TTC549 (cell line): ENCODE data around the gene RAC3.

ENCODE experiments used
- FAIRE-seq: peaks from 2 replicates; lab custom pipeline; 2012; peaks lifted over from hg19 to GRCh38; lab: Jason Lieb, UNC

Gene RAC3

DNA sequence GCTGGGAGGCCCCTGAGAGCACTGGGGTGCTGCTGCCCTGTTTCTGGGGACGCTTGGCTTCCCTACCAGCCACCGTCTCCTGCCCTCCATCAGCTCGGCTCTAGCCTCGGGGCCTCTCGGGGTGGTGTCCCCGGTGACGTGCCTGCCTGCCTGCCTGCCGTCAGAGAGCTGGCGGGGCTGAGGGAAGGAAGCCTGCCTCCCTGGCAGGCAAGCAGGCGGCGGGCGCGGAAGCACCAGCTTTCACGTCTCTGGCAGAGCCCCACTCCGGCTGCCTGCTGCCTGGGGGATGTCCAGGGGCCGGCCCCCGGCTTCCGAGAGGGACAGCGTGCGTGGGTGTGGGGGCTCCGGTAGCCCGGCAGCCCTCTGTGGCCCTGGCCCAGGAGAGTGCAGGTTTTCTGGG lies 18.1 kb upstream of the RAC3 start:
- FAIRE-seq, result no peak

DNA sequence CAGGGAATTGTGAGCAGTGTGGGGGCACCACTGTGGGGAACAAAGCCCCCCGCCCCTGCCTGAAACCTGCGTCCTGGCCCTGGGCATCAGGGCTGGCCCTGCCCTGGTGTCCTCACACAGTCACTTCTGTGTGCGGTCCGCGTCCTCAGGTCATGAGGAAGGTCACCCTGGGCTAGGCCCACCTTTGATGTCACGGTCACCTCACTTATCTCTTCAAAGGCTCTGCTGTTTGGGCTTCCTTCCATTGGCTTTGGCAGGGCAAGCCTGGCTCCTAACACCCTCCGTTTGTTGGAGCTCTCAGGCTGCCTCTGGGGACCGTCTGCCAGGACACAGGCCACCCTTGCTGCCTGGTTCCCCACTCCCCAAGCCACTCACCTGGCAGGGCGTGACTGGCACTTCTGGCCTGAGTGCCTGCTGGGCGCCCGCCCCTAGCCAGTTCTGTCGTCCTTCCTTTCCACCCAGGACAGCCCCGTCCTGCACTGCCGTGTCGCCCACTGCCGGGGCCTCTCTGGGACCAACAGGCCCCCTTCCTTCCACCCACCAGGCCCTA lies 17.6 kb upstream of the RAC3 start:
- FAIRE-seq, result no peak

DNA sequence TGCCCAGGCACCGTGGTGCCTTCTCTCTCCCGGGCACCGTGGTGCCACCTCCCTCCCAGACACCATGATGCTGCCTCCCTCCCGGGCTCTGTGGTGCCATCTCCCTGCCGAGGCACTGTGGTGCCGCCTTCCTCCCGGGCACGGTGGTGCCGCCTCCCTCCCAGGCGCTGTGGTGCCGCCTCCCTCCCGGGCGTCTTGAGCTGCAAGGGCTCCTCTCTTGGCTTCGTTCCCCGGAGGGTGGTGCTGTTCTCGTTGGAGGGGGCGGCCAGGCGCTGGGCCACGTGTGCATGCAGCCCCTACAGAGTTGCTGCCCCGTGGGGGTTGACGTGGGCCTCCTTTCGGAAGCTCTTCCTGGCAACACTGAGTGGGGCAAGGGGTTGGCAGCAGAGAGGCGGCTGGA lies 17.0 kb upstream of the RAC3 start:
- no peak for FAIRE-seq

DNA sequence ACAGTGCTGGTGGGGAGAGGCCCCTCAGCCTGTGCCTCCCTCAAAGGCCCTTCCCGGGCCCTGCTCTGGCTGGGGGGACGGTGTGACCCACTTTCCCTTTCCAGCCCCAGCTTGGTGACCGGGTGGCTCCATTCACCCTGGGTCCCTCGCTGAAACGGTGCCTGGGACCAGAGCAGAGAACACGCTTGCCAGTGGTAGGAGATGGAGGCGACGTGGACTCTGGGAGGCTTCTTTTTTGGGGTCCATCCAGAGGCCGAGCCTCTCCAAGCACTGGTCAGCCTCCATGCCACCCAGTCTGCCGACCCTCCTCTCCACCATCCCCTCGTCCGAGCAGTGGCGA lies 16.5 kb upstream of the RAC3 start:
- FAIRE-seq, result no peak

DNA sequence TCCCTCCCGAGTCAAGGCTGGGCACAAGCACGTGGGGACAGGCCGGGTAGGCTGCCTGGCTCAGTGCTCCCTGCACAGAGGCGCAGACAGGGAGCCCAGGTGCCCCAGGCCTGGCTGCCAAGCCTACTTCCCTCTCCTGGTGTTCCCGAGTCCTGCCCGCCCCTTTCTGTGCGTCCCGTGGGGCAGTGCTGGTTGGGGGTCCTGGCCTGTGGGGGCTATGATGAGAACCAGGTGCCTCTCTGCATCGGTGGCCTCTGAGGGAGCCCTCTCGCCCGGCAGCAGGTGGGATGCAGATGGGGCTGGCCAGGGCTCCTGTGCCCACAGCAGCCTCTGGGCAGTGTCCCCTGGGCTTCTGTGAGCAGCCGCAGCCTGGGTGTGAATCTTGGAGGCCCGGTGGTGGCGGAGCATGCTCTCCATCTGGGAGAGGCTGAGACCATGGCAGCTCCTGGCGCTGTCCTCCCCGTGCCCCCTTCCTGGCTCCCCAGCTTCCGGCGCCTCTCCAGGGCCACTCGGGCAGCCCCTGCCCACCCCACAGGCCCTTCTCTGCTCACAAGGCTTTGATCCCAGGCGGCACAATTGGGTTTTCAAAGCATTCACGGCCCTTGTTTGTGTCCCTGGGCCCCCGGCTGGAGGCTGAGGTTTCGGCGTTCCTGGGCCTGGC lies 16.0 kb upstream of the RAC3 start:
- no peak for FAIRE-seq

DNA sequence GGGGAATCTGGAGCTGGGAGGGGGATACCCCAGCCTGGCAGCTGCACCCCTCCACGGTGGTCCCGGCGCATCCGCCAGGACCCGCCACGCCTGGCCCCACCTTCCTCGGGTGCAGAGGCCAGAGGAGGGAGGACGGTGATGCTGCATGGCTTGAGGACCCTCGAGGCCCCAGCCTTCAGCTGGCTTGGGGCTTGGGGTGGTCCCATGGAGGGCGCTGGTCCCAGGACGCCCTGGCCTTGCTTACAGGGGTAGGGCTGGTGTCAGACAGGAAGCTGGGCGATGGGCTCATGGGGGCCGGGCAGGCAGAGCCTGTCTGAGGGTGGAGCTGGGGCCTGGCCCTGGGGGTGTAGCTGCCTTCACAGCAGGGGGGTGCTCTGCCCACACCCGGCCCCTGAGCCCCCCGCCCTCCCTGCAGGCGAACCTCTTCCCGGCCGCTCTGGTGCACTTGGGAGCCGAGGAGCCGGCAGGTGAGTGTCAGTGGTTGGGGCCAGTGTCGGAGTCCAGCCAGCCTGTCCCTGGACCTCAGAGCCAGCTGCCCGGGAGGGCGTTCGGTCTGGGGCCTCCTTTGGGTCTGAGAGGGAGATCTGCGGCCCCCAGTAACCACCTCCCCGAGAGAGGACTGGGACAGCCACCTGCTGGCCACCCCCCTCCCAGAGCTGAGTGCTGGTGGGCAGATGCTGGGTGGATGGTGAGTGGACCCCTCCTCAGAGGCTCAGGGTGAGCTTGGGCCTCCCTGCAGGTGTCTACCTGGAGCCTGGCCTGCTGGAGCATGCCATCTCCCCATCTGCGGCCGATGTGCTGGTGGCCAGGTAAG lies 15.2 kb upstream of the RAC3 start:
- no peak for FAIRE-seq

DNA sequence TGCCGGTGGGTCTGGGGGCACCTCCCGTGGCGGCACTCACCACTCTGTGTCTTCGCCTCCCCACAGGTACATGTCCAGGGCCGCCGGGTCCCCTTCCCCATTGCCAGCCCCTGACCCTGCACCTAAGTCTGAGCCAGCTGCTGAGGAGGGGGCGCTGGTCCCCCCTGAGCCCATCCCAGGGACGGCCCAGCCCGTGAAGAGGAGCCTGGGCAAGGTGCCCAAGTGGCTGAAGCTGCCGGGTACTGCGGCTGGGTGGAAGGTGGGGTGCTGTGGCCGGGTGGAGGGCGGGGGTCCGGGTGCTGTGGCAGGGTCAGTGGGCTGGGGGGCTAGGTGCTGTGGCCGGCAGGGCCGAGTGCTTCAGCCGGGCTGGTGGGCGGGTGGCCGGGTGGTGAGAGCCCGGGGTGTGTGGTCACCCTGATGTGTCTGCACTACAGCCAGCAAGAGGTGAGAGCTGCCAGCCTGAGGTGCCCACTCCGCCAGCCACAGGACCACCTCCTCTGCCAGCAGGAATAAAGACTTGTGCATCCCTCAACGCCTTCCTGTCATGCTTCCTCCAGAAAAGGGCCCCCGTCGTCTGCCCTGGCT lies 14.5 kb upstream of the RAC3 start:
- no peak for FAIRE-seq

DNA sequence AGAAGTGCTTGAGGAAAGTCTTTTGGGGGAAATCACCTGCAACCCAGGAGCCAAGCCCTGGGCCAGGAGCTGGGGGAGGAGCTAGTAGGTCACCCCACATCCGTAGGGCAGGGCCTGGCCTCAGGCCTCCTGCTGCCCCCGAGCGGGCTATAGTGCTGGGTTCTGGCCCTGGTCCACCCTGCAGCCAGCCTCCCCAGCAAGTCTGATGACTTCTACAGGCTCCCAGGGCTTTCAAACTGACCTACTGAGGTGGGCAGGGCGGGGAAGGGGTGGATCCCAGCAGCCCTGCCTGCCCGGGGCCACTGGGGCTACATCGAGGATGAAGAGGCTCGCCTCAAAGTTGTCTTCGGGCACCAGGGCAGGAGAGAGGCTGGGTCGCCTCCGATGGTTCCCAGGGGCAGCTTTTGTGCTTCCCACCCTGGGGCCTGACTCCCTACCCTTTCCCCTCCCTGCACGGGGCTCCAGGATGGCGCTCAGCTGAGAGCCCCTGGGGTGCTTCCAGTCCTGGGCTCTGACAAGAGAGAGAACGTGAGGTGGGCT lies 13.8 kb upstream of the RAC3 start:
- FAIRE-seq, result no peak

DNA sequence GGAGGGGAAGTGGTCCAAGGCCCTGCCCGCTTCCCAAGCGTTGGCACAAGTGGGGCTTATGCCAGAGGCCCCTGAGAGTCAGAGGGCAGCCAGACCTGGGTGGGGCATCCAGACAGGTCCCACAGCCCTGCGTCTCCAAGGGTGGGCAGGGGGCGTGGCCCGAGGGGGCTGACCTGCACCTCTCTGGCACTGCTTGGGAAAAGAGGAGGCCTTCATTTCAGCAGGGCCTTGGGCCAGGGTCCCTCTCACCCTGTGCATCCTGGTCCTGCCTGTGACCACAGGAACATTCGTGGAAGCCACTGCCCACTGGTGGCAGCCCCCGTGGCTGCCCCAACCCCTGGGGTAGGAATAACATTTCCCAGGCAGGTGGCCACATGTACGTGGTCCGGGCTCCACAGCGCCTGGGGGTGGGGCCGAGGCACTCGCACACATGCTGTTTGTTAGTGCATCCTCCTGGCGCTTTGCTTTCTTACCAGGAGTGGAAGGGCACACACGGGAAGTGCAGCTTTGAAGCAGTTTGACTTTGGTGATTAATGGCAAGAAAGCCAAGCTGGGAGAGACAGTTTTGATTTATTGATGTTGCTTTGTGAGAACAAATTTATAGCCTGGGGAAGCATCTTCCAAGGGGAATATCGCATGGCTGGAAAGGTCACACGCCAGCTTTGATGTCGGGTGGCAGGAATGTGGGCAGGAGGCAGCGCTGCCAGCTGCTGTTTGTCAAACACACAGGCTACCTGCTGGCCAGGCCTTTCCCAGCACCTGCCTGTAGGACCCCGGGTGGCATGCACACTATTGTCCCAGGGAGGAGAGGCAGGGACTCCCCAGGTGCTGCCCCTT lies 13.1 kb upstream of the RAC3 start:
- FAIRE-seq, result no peak

DNA sequence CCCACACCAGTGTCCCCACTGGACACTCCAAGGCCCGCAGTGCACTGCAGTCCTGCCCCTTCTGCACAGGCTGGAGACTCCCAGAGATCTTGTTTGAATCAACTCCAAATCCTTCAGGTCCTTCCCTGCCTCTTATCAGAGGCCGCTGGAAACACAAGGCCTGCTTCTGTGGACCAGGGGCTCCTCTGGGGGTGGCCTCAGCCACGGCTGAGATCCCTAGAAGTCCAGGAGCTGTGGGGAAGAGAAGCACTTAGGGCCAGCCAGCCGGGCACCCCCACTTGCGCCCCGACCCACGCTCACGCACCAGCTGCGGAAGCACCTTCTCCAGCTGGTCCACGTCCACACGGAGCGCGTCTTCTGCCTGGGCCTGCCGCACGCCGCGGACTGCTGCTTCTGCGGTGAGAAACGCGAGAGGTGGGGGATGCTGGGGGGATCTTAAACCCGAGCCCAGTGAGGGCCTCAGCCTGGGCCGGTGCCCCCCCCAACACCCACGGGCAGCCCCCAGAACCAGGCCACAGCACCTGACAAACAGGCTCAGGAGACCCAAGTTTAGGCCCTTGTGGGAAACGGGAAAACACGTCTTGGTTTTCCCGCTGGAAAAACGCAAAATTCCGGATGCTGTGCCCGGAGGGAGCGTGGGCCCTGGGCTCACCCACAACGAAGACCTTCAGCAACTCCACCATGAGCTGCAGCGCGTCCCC lies 12.3 kb upstream of the RAC3 start:
- FAIRE-seq, result no peak

DNA sequence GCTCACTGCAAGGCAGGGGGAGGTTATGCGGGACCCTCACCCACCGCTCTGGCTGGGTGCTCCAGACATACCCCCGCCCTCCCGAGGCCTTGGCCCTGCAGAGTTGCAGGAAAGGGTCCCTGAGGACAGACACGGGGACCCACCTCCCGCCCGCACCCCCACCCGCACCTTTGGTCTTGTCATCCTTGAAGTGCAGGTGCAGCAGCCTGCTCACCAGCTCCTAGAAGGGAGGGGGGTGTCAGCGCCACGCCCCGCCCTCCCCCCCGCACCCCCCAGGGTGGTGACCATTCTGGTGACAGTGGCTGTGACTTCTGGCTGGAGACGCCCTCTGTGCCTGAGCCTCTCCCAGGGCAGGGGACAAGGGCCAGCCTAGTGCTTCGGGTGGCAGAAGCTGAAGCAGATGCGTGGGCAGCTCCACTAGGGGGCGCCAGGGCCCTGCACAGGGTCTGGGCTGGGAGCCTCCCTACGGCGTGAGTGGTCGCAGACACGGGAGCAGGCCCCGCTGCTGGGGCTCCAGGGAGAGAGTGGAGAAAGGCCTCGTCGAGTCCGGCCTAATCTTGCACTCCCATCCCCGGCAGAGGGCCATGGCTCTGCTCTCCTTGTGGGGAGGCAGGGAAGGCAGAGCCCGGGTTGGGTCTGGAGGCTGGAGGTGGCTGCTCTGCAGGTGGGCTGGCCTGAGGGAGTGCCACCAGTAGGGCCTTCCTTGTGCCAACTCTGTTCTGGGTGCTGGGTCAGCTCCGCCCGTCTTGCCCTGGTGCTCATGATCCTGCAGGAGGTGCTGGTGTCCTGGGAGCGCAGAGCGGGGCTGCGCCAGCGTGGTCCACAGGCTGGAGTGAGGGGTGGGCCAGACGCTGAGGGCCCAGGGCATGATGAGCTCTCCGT lies 11.5 kb upstream of the RAC3 start:
- FAIRE-seq, result no peak

DNA sequence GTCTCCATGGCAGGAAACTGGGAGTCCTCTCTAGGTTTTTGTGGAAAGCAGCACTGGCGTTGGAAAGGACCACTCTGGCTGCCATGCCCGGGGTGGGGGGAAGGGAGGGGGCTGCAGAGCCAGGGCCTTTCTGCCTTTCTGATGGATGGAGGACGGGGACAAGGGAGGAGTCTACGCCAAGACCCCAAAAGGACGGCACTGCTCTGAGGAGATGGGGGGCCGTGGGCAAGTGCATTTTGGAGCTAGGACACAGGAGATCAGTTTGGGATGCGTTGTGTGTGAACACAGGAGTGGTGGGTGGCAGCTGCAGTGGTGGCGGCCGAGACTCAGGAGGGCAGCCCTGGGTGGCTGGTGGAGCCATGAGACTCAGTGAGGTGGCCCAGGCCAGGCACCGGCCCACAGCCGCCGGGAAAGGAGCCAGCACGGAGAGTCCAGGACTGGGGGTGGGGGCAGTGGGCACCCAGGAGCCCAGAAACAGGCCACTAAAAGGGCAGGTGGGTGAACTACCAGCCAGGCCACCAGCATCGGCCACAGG lies 10.8 kb upstream of the RAC3 start:
- no peak for FAIRE-seq

DNA sequence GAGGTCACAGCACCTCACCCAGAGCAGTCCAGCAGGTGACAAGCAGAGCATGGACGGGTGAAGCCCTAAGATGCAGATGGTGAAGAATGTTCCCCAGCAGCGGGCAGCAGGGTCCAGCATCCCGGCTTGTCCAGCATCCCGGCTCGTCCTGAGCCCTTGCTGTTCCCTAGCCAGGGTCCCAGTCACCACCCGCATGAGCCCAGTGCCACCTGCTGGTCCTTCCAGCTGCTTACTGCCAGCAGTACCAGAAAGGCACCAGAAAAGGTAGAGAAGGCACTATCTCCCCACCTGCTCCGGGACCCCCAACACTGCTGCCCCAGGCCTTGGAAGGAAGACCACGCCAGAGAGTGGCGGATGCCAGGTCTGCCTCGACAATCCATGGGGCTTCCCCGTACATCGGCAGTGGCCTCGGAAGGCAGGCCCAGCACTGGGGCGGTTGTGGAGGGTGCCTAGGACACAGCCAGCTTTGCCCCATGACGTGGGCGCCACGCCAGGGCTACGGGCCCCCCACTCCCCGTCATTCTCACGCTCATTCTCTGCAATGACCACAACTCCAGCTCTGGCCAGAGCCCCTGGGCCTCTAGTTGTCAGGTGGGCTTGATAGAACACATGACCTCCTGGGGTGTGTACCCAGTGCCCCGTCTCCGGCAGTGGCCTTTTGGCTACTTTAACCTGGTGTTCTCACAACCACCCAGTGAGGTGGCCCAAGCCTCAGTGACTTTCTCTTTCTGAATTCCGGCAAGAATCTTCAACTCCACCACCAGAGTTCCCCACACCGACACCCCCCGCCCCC lies 10.2 kb upstream of the RAC3 start:
- no peak for FAIRE-seq

DNA sequence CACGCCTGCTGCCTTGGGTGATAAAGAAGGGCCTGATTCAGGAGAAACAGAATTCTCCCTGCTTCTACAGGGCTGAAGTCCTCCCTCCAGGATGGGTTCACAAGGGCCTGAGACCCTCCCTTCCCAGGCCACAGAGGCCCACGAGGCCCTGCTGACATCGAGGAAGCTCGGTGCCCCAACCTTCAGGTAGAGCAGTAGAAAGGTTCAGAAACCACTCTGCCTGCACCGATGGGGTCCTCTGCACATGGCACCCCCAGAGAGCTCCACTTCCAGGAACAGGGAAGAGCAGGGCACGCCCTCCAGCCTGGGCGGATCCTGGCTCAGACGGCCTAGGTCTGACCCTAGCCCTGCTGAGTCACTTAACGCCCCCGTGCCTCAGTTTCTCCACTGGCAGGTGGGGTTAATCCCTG lies 9.6 kb upstream of the RAC3 start:
- no peak for FAIRE-seq

DNA sequence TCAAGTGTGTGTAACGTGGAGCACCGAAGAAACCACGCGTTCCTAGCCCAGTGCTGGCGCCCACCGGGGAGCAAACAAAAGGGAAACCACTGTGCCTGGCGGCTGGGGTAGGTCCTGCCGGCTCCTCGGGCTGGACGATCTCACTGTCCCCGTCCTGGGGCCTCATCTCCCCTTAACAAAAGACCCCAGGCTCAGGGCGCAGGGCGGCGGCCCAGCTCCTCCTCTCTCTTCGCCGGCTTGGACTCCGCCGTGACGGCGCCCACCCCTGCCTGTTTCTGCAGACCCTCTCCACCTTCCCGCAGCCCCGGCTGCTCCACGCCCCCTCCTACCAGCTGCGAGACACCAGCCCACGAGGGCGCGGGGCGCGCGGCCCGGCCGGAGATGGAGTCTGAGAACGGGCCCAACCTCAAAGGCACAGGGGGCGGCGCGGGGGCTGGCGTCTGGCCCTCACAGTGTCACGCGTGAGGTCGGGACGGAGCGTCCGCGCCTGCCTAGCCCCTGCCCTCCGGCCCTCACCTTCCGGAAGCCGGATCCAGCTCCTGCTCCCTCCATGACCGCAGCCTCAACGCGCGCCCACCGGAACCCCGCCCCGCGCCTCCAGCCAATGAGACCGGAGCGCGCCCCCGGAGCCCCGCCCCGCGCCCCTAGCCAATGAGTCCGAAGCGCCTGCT lies 9.0 kb upstream of the RAC3 start, which contains the start of gene CENPX:
CENPX (minus strand) TSS at position 569 of the 671 bp plus-strand sequence; CDS start at position 552, 17 bp downstream.
- FAIRE-seq, result no peak

DNA sequence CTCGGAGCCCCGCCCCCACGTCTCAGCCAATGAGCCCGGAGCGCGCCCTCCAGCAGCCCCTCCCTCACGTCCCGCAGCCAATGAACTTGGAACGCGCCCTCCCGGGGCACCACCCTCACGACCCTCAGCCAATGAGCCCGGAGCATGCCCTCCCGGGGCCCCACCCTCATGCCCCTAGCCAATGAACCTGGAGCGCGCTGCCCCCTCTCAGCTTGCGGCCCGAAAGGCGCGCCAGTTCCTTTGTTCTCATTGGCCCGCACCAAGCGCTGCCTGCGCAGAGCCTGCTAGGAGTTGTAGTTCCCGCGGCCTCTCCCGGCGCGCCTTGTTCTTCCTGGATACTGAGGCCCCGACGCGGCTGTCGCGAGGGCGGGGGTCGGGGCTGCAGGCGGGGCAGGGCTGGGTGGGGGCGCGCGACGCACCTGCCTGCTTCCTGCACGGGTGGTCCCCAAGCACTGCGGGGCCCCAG lies 8.5 kb upstream of the RAC3 start, which contains the start of gene LRRC45:
LRRC45 (plus strand) TSS at position 325 of the 466 bp plus-strand sequence. CDS start 339 bp downstream, outside the sequence.
- FAIRE-seq, result peak; percentile 95

DNA sequence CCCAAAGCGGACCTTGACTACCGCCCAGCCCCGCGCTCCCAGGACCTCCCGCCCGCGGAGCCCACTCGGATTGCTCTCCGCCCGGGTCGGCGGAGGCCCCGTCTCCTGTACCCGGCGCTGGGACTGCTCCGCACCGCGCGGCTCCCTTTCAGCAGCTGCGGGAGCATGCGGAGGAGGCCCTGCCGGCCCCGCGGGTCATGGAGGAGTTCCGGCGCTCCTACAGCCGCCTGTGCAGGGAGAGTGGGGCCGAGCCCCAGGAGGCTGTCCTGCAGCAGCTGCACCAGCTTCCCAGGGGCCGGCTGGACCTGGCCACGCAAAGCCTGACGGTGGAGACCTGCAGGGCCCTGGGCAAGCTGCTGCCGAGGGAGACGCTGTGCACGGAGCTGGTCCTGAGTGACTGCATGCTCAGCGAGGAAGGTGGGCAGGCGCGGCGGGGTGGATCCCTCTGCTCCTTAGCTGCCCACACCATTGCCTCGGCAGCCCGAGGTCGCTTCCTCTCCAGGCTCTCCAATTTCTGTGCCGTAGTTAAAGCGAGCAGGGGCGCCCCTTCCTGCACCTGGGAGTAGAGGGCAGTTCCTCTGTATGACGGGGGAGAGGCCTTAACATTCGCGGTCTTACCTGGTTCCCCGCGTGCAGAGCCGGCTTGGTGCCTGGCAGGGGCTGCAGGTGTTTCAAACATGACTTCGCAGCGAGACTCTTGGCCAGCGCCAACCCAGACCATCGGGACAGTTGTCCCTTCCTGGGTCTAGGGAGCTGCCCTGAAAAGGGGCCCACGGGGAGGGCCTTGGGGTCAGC lies 7.8 kb upstream of the RAC3 start:
- FAIRE-seq, result no peak

DNA sequence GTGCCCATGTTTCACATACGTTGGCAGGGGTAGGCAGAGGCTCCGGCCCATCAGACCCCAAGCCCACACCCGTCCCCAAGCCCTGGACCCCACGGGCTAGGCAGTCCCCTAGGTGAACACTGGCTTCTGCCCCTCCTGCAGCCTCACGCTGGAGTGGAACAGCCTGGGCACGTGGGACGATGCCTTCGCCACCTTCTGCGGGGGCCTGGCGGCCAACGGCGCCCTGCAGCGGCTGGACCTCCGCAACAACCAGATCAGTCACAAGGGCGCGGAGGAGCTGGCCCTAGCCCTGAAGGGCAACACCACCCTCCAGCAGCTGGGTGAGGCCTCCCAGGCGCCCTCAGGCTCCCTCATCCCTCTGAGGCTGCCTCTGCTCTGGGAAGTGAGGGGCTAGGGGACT lies 6.6 kb upstream of the RAC3 start:
- FAIRE-seq, result no peak
